ENCODE measurements around the gene TOX4.
A peak's percentile ranks its signal among the peaks of the same experiment; 100 is the strongest.
"Not testable (repeated sequence)": the region's sequence is repeated elsewhere in the genome, so short reads cannot be mapped to it uniquely, and the experiment has no call there.

The TOX4 gene

DNA sequence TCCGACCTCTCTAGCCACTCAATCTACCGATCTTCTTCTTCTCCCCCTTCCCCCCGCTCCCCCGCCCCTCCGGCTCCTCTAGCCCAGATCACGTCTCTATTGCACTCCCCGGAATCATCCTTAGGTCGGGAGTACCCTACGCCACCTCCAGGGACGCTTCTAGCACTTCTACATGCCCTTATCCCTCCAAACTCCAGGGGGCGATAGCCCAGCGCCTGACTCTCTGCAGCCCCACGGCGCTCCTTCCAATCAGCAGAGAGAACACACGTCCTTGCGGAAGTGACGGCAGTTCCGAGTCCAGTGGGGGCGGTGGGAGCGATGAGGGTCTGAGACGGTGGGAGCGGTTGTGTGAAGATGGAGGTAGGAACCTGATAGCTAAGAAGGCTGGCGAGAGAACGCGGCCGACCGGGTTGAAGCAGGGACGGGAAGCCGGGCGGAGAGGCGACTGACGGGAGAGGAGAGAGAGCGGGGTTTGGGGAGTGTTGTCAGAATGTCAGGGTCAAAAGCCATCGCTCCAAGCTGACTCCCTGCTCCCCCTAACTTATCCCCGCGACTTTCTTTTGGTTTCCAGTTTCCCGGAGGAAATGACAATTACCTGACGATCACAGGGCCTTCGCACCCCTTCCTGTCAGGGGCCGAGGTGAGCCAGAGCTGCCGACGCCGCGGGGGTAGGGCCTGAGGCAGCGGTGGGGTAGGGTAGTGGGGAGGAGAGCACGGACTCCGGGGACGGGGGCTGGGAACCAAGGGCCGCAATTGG lies at the start of gene TOX4, which contains the start of gene RAB2B:
TOX4 (plus strand) TSS at position 271 of the 757 bp plus-strand sequence; CDS start at position 355, 84 bp downstream.
RAB2B (minus strand) TSS at position 35 of the 757 bp plus-strand sequence. CDS start 87 bp downstream, outside the sequence.
- peak; percentile 97 for DNase-seq (ENCODE audit: low spot score)

DNA sequence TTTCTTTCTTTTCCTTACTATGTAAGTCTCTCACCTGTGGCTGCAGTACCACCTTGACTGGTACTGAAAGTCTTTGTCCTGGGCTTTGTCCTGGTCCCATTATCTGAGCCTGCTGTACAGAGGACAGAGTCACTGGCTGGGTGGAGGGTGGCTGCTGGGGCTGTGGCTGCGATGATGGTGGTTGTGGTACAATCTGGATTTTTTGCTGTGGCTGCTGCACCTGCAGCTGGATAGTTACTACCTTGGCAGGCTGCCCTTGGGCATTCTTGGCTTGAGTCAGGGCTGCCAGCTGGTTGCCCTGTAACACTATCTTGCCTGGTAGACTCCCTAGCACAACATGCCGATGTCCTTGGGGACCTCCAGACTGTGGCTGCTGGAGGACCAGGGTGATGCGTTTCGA lies 48.1 kb upstream of the TOX4 start:
- no peak for DNase-seq (ENCODE audit: low spot score)

DNA sequence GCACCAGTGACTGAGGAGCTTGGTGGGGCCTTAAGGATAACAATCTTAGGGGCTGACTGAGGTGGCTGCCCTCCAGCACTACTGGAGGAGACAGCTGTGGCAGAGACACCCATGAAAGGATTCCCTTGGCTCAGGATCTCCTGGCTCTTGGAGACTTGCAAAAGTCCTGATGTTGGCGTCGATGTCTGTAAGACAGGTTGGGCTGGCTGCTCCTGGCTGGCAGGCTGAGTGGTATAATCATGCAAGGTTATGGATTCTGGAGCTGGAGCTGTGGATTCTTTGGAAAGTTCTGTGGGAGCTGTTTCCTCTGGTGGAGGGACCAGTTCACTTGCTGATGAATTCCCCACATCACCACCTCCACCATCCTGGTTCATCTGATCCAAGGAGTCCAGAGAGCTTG lies 45.9 kb upstream of the TOX4 start:
- DNase-seq (ENCODE audit: low spot score) = no peak

DNA sequence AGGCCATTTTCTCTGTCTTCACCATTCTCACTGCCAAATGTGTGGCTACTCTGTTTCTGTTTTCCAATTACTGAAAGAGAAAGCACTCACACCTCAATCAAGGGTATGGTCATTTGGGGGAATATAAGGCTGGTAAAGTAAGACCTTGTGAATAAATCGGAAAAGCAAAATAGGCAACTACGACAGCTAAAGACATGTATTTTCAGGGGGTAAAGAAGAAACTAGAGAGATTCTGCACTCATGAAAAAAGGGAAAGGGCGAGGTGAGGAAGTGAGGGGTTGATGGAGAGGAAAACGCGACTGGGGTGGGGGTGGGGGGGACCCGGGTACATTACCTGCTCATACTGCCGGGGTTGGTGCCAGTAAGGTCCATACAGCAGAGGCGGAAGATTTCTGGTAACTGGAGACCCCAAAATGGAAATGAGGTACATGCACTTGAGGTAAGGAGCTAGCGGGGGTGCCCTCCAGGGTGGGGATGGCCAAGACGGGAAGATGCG lies 40.4 kb upstream of the TOX4 start:
- DNase-seq (ENCODE audit: low spot score) = no peak

DNA sequence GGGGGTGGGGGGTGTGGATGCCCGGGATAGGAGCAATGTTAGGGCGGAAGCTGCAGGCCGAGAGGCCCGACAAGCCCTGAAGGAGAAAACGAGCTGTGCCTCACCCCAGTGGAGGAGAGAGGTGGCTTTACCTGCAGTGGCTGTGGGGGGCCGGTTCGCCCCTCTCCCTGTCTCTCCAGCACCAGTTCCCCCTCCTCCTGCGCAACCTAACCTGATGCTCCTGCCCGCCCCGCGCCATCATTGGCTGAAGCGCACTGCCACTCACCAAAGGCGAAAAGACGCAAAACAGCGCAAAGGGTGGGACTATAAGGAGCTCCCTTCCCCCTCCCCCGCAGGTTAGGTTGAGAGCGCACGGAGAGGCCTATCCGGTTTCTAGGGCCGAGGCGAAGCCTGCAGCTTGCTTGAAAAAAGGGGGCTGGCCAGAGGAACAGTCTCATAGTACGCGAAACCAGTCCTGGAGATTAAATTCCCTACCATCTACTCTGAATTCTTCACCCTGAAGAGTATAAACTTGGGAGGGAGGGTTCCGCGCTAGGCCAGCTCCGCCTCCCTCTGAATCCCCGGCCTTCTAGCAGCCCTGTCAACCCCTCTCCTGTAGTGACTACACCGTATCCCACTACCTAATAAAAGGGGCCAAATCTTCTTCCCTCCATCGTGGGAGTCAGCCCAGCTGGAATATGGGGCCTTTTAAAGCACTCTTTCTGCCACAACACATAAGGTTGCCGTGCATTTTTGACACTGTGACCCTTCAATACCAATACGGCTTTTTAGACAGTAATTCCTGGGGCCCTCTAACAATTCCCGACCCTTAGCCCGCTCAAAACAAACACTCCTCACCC lies 39.7 kb upstream of the TOX4 start:
- peak; percentile 97 for DNase-seq (ENCODE audit: low spot score)

DNA sequence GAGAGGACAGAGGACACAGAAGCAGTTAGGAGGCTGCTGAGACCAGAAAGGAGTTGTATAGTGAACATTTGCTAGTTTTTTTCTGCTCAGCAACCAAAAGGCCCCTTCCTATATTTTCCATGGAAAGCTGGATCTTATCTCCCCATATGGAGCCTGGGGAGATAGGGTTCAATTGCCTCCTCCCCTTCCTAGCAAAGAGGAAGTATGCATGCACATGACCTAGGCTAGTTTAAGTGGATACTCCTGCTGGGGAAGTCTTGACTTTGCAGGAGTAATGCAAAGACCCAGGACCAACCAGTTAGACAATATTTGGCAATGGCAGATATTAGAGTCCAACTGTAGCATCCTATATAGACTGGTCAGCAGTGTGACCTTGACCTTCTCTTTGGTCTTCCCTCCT lies 36.1 kb upstream of the TOX4 start:
- DNase-seq (ENCODE audit: low spot score) = no peak

DNA sequence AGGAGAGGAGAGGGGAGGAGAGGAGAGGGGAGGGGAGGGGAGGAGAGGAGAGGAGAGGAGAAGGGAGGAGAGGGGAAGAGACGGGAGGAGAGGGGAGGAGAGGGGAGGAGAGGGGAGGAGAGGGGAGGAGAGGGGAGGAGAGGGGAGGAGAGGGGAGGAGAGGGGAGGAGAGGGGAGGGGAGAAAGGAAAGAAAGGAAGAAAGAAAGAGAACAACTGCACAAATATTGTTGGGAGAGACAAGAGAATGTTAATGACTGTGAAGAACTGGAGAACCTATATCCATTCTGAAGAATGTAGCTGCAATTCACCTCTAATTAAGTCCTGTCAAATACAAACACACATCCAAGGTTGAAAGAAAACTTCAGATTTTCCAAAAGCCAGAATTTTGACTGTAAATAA lies 34.3 kb upstream of the TOX4 start:
- not testable (repeated sequence) for DNase-seq (ENCODE audit: low spot score)

DNA sequence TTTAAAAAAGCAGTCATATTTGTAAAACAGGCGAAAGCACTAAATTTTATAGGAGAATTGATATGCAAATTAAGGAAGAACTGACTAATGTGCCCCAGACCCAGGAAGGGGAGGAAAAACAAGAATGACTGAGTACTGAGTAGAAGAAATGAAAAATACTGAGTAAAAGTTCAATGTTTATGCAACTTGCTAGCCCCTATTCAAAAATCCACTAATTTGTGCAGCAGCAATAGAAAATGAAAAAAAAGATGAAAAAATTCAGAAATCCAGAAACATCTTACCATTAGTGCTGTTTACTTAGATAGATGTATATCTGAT lies 27.1 kb upstream of the TOX4 start:
- no peak for DNase-seq (ENCODE audit: low spot score)

DNA sequence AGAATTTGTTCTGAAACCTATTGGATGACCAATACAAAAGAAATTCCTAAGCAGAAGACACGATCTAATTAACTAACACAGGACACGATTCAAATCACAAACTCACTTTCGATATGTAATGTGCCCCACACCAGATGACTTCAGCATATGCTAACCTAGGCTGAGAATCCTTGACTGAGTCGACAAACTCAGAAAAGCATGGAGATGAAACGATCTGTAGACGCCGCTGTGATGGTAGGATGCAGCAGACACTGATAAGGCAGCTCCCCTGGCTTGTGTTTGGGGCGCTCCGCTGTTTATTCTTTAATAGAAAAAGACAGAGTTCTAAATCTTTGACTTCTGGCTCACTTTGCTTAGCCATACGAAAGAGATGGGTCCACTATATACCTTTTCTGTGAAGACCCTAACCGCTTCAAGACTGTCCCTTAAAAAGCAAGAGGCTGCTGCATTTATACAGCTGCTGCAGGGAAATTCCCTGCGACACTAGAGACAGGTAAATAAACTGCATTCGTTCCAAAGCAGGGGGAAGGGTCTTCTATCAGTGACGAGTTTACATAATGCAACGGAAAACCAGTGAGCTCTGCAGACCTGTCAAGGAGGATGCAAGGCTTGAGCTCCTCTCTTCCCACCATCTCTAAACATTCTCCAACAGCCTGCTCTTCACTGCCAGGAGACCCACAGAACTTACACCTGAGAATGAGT lies 22.0 kb upstream of the TOX4 start:
- DNase-seq (ENCODE audit: low spot score) = no peak

DNA sequence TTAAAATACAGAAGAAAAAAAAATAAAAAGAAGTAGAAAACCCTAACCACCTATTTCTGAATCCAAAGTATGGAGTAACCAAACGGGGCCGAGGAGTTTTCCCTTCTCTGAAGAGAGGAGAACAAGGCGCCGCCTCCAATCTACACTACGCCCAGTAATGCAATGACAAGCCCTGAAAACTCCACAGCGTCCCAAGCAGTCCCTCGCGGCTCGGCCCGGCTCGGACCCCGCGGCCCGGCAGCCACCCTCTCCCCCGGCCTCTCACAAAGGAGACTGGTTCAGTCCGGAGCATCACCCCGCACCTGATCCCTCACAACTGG lies 21.4 kb upstream of the TOX4 start:
- DNase-seq (ENCODE audit: low spot score) = peak; percentile 16

DNA sequence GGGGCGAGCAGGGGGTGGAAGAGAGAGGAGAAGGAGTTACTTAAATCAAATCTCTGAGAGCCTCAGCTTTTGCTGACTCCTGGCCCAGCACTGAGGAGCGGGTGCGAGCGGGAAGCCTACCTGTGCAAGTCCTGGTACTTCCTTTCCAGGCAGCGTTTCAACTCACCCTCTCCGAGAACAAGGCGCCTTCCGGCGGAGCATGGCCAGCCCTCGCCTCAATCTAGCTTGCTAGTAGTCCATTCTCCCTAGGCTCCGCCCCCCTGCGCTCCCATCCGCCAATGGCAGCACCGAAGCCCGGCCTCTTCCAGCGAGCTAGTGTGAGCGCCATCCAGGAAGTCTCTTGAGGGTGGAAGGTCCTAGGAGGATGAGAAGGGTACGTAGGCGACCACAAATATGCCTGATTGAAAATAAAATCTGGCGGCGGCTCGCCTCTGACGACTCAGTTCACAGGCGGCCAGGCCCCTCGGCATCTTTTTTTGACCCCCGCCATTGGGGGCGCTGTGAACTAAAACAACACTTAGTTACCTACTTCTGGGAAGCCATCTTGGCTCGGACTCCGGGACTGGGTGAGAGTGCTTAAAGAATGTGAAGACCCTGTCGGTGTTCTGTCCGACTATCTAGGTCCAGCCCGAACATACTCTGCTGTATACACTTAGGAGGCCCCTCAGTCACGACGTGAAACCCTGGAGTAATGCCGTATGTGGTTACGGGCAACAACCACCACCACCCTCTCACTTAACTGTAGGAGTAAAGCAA lies 20.9 kb upstream of the TOX4 start, which contains the start of gene CHD8:
CHD8 (minus strand) TSS at position 212 of the 756 bp plus-strand sequence. CDS start 24,480 bp downstream, outside the sequence.
- DNase-seq (ENCODE audit: low spot score) = peak; percentile 100

DNA sequence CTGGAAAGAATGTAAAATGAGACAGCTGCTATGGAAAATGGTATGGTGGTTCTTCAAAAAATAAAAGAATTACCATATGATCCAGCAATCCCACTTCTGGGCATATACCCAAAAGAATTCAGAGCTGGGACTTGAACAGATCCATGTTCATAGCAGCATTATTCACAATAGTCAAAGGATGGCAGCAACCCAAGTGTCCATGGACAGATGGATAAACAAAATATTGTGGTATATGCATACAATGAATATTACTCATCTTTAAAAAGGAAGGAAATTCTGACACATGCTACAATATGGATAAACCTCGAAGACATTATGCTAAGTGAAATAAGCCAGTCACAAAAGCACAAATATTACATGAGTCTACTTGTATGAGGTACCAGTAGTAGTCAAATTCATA lies 9.4 kb upstream of the TOX4 start:
- DNase-seq (ENCODE audit: low spot score) = no peak

DNA sequence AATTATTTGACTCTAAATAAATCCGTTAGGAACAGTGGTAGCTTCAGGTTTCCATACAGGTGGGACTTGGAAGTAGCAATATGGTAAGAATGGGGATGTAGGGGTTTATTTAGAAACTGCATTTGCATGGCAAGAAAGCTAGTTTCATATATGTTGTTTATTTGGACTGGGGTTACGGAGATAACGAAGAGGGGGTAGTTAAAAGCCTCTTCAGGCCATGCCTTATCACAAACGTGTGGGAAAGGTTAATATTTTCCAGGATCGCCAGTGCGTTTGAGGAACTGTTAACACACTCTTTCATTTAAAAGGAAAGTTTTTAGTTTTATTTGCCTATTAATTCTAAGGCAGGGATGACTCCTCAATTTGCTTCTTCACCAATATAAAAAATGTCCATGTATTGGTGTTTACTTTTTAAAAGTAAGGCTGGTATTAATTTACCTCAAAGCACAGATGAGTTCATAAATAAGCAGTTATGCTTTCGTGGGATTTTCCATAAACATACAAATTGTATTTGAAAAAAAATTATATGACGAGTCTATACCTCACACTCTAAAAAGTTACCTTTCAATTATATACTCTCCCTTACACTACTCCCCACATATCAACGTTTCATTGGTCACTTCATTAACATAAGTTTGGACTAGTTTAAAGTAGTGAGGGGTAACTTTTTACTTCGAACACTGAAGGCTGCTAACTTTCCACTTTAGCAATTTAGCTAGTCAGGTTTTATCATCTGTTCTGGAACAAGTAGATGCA lies 1.1 kb upstream of the TOX4 start:
- no peak for DNase-seq (ENCODE audit: low spot score)

DNA sequence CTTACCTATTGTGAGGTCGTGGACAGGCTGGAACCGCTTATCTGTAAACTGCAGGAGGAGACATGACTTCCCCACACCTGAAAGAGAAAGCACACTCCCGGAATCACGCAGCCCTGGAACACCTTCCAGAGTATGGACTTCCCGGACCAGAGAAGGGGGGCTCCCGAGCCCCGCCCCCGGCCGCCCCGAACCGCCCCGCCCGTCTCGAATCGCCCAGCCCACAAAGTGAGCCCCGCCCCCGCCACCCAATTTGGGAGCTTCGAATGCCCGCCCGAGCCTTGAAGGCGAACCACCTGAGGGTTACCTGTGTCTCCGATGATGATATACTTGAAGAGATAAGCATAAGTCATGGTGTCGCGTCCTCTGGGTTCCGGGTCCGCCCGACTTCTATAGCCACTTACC lies 471 bp upstream of the TOX4 start:
- peak; percentile 86 for DNase-seq (ENCODE audit: low spot score)

DNA sequence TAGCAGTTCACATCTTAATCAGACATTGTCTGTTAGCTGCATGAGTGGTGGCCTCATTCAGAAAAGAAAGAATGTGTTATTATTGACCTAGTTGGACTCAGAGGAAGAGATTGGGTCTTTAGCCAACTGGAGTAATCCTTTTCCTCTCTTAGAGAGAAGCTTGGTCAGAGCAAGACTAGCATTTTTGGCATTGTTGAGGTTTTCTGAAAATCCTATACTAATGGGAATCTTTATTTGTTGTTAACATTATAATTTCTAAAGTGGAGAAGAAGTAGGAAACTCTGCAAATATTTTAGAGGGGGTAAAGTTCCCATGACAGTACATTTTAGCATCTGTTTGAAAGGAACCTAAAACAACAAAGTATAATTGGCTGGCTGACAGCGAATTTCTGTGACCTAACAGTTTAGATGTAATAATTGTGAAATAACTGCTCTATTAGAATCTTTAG lies 9.7 kb downstream of the TOX4 start:
- no peak for DNase-seq (ENCODE audit: low spot score)

DNA sequence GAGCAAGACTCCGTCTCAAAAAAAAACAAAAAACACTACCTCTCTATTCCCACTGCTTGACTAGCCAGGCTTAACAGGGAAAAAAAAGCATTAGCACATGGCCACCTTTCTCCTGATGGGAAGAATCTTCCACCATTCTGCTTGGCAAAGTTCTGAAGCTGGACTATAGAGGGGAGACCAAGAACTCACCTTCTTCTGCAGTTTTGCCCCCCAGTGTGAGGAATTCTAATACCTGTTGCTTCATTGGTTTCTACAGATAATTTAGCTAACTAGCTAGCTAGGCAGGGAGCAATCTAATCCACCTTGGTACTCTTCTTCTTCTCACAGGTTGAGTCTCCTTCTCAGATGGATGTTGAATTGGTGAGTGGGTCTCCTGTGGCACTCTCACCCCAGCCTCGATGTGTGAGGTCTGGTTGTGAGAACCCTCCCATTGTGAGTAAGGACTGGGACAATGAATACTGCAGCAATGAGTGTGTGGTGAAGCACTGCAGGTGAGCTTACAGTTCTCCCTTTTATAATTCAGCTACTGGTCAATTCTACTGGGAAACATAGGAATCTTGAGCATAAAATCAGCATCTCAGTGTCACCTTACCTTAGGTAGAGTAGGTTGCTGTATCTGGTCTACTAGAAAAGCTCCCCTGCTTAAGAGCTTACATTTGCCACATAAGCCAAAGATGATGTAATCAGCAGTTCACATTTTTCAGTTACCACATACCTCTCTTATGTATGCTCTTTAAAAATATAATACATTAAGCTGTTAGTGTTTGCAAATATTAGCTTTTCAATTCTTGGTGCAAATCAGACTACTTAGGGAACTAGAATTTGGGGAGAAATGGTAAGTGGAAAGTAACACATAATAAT lies 18.1 kb downstream of the TOX4 start:
- no peak for DNase-seq (ENCODE audit: low spot score)

DNA sequence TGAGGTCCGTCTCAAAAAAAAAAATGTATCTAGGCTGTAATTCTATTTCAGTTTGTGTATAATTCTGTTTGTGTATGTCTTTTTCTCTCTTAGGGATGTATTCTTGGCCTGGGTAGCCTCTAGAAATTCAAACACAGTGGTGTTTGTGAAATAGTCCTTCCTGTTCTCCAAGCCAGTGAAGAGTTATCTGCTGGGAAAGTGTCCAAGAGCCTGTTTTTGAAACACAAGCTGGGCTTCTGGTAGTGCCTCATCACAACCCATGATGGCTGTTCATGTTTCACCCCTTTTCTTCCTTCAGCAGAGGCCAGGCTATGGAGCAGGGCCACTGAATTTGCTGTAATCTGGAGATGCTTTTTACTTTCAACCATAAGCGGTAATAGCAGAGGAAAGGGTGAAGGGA lies 19.5 kb downstream of the TOX4 start:
- no peak for DNase-seq (ENCODE audit: low spot score)

DNA sequence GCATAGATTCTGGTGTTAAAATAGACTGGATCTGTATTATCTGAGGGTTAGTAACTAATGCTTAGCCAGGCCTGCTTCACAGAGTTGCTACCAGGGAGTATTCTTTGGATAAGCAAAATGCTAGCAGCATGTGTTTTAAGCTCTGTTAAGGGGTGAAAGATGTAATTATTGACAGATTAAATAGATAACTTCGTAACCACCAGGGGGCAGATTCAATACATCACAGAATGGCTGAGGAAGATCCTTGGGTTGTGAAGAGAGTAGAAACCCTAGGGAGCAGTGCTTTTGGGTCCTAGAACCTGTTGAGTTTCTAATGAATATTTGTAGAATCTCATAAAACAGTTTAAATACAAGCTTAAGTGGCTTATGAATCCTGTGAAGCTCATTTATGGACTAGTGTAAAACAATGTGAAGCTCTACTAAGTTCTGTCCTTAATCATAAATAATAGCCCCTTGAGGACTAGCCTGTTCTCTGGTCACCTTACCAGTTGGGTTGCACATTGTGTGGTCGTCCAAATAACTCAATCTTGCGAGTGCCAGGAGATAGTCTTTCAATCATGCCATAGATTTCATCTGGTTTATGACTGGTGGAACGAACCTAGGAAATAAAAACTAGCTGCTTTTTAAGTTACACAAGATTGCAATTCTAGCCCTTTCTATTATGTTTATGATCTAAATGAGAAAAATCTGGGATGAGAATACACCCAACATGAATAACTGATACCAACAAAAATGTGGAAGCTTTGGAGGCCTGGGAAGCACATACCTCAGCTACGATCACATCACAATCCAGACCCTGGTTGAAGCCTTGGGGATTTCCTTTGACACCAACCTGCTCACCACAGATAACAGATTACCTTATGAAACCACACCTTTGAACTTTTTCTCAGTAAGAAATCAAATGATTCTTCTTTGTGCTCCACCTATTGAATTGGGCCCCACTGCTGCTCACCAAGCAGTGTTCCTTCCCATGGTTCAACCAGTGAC lies 21.8 kb downstream of the TOX4 start:
- DNase-seq (ENCODE audit: low spot score) = peak; percentile 20

DNA sequence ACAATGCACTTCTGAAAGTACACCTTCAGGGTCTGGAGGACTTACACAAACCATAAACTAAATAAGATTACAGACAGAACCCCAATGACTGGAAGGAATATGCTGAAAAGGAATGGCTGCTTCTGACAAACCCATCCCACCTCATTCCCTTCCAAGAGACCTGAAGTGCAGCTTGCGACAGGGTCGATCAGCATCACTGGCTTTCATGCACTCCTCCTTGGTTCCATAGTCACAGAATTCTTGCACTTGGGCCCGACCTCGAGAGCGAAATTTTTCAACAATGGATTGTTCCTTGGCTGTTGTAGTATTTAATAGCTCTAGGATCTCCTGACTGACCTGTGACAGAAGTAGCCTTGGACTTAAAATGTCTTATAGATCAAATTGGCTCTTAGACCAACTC lies 24.6 kb downstream of the TOX4 start:
- no peak for DNase-seq (ENCODE audit: low spot score)

Measured in LoVo (cell line).